Upper lobe of left lung (tissue), 6 donors: ENCODE data around the gene SDCBP2. TPM values are rescaled to one million over a fixed set of nuclear protein-coding genes. Genes with fewer than 3 reads are reported as not detected.
"Not testable (repeated sequence)": the region's sequence is repeated elsewhere in the genome, so short reads cannot be mapped to it uniquely, and the experiment has no call there.

Experiments
- ATAC-seq, 2 donors: fragments of 200-7000 bp; cut with Tn5 transposase; one replicate each; pipeline ENCODE4 v1.9.1; 2022; ENCODE audit warnings: mild to moderate bottlenecking in 2 of 2, moderate library complexity in 2 of 2; ENCODE audit not compliant: low FRiP score in 2 of 2
- DNase-seq, 2 donors: peaks; one replicate each; pipeline ENCODE4 v3.0.0-alpha.2; 2019 to 2020
- H3K27ac ChIP-seq, 4 donors: fragments of 200-600 bp; sonication (generic); one replicate each; pipeline ENCODE4 v1.5.1; 2016 to 2019
- H3K27me3 ChIP-seq, 4 donors: fragments of 200-600 bp; sonication (generic); one replicate each; pipeline ENCODE4 v1.5.1; 2017 to 2019
- H3K36me3 ChIP-seq, 4 donors: fragments of 200-600 bp; sonication (generic); one replicate each; pipeline ENCODE4 v1.5.1; 2016 to 2019
- H3K4me1 ChIP-seq, 4 donors: fragments of 200-600 bp; sonication (generic); one replicate each; pipeline ENCODE4 v1.5.1; 2018 to 2019
- H3K4me3 ChIP-seq, 4 donors: fragments of 200-600 bp; sonication (generic); one replicate each; pipeline ENCODE4 v1.5.1; 2017 to 2019; ENCODE audit warnings: mild to moderate bottlenecking in 2 of 4, moderate library complexity in 1 of 4
- H3K9me3 ChIP-seq, 4 donors: fragments of 200-600 bp; sonication (generic); one replicate each; pipeline ENCODE4 v1.5.1; 2018 to 2019
- CTCF ChIP-seq, 6 experiments: fragments of 450-650 bp in 4 of 6; fragments of 200-600 bp in 2 of 6; sonication (generic) in 2 of 6; IDR thresholded peaks; one replicate each; pipeline ENCODE4 v1.5.1; 2016 to 2019; ENCODE audit warnings: antibody characterized with exemption in 6 of 6
- EP300 ChIP-seq, 4 donors: sonication (generic); formaldehyde crosslinking; IDR thresholded peaks; one replicate each; pipeline ENCODE4 v1.5.1; 2017; ENCODE audit warnings: antibody characterized with exemption in 4 of 4, control low read depth in 2 of 4
- POLR2A ChIP-seq, 4 donors: fragments of 450-650 bp; IDR thresholded peaks; one replicate each; pipeline ENCODE4 v1.5.1; 2016 to 2017; ENCODE audit warnings: antibody characterized with exemption in 4 of 4, mild to moderate bottlenecking in 2 of 4
- POLR2AphosphoS5 ChIP-seq, 2 donors: sonication (generic); formaldehyde crosslinking; IDR thresholded peaks; one replicate each; pipeline ENCODE4 v1.5.1; 2017; ENCODE audit warnings: antibody characterized with exemption in 2 of 2
- WGBS, 2 donors: methylation state at CpG; one replicate each; pipeline ENCODE4 v1.1.5; 2017 to 2018; 5-methylcytosine and 5-hydroxymethylcytosine counted together
- total RNA-seq, 6 donors: library from RNA; depleted of rRNA in 4 of 6; stranded (reverse); fragments of >200 nt in 4 of 6; gene quantifications; one replicate each; pipeline versions ENCODE4 v1.1.0 to v1.2.1, GENCODE V29; 2016 to 2021
- donor health status: DM: no; HTN: no; CAD: no; lungs with moderate emphysema.
- donor health status: DM: no; HTN: yes; CAD: no; lungs with severe emphysema.

The SDCBP2 gene
- total RNA-seq, 6 donors from 2014 or later: 6.3 to 34.0 (median 15.9) TPM

GRCh38 chr20:1345030-1345755, 16.3 kb upstream of the SDCBP2 start:
- no peak overlapping the region for H3K4me3 ChIP-seq
- DNase-seq: no peak
- WGBS, 2 donors: 95% methylated on average over 4 of the region's 4 CpGs
- H3K27me3 ChIP-seq: peaks cover 0 to 2% (median 0%) of the 10 kb centered on the region in 4 donors
- H3K4me1 ChIP-seq: peaks cover 0 to 8% (median 4%) of the 10 kb centered on the region in 4 donors
- no peak for ATAC-seq
- no peaks in the 10 kb centered on the region for H3K36me3 ChIP-seq
- H3K27ac ChIP-seq: no peak overlapping the region
- TF ChIP-seq EP300 (IDR thresholded peaks at IDR 0.05) (no peak), CTCF (IDR thresholded peaks at IDR 0.05) (no peak), POLR2AphosphoS5 (IDR thresholded peaks at IDR 0.05) (no peak), POLR2A (IDR thresholded peaks at IDR 0.05) (no peak)
- H3K9me3 ChIP-seq: no peaks in the 10 kb centered on the region

GRCh38 chr20:1343446-1344124, 14.6 kb upstream of the SDCBP2 start:
- peak in 1 of 6 experiments; percentile 10 for TF ChIP-seq CTCF (IDR thresholded peaks at IDR 0.05)
- ATAC-seq, H3K36me3 ChIP-seq, H3K9me3 ChIP-seq, H3K27me3 ChIP-seq, H3K4me3 ChIP-seq, DNase-seq, H3K4me1 ChIP-seq, H3K27ac ChIP-seq: not testable (repeated sequence)
- WGBS, 2 donors: 78 to 80% methylated on average over 8 of the region's 8 CpGs

- Histone ChIP-seq H3K27me3 (no peaks in the 10 kb centered on the region), H3K27ac (peak overlapping the region in 1 of 4 donors; percentile 37), H3K36me3 (no peaks in the 10 kb centered on the region), H3K9me3 (no peaks in the 10 kb centered on the region), H3K4me3 (no peak overlapping the region), H3K4me1 (peaks cover 14 to 21% (median 20%) of the 10 kb centered on the region in 4 donors)
- ATAC-seq: no peak
- no peak for TF ChIP-seq CTCF (IDR thresholded peaks at IDR 0.05)
- no peak for TF ChIP-seq POLR2A (IDR thresholded peaks at IDR 0.05)
- TF ChIP-seq EP300 (IDR thresholded peaks at IDR 0.05): no peak
- no peak for TF ChIP-seq POLR2AphosphoS5 (IDR thresholded peaks at IDR 0.05)
- DNase-seq: peak in 1 of 2 donors; percentile 8
- WGBS, 2 donors: 76 to 92% methylated on average over 4 to 5 of the region's 5 CpGs
Measured at GRCh38 chr20:1341561-1342265, 12.8 kb upstream of the SDCBP2 start.

- no peaks in the 10 kb centered on the region for H3K9me3 ChIP-seq
- DNase-seq: peak in 1 of 2 donors; percentile 15
- H3K27ac ChIP-seq: peak overlapping the region in 3 of 4 donors; percentile 70 to 96 (median 81)
- no peaks in the 10 kb centered on the region for H3K27me3 ChIP-seq
- 89 to 90% methylated on average over 4 of the region's 4 CpGs for WGBS, 2 donors
- H3K4me3 ChIP-seq: no peak overlapping the region
- H3K36me3 ChIP-seq: no peaks in the 10 kb centered on the region
- peaks cover 31 to 48% (median 46%) of the 10 kb centered on the region in 4 donors for H3K4me1 ChIP-seq
- no peak for ATAC-seq
- TF ChIP-seq POLR2A (IDR thresholded peaks at IDR 0.05) (no peak), POLR2AphosphoS5 (IDR thresholded peaks at IDR 0.05) (no peak), CTCF (IDR thresholded peaks at IDR 0.05) (no peak), EP300 (IDR thresholded peaks at IDR 0.05) (no peak)
Measured at GRCh38 chr20:1338801-1339200, 9.9 kb upstream of the SDCBP2 start.
